ENCODE data around the gene SPAG6.

The SPAG6 gene

DNA sequence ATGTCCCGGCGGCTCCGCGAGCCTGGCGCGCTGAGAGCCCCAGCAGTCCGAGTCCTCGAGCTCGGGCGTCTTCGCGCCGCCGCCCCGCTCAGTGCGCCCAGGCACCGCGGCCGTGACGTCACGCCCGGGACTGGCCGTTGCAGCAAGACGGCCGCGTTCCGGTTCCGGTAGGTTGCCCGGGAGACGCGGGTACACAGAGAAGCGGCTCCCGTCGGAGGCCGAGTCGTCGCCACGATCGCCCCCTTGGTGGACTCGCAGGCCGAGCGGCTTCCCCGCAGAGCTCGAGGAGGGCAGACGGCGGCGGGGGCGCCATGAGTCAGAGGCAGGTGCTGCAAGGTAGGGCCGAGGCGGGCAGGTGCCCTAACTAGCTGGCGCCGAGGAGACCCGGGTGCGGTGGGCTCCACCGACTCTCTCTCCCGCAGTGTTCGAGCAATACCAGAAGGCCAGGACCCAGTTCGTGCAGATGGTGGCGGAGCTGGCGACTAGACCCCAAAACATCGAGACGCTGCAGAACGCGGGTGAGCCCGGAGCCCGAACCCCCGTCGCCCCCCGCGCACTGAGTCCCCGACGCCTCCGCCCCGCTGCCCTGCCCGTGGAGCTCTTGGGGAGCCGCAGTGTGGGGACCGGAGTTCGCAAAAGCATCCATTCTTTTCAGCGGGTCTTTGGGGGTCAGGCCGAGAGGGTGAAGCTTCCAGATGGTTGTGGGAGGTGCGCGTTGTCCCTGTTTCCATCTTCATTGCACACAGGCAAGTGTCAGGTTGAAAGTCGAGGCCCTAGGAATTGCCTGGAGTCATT is at the start of gene SPAG6:
TSS of gene SPAG6 (plus strand) at position 196 of the 795 bp plus-strand sequence. CDS start at position 312, 116 bp downstream.
- TF ChIP-seq ZNF8 (CRISPR knock-in tag; IDR thresholded peaks at IDR 0.05) (no peak), ZNF565 (CRISPR knock-in tag; conservative IDR thresholded peaks at IDR 0.05; ENCODE audit: low read depth) (no peak), ZFP30 (CRISPR knock-in tag; IDR thresholded peaks at IDR 0.05) (no peak), GLIS3 (CRISPR knock-in tag; IDR thresholded peaks at IDR 0.05) (no peak), ZNF70 (CRISPR knock-in tag; IDR thresholded peaks at IDR 0.05) (no peak), OSR1 (CRISPR knock-in tag; IDR thresholded peaks at IDR 0.05) (no peak), CSDC2 (CRISPR knock-in tag; IDR thresholded peaks at IDR 0.05) (no peak), TCF4 (CRISPR knock-in tag; IDR thresholded peaks at IDR 0.05; ENCODE audit: borderline replicate concordance) (no peak), TOX (CRISPR knock-in tag; IDR thresholded peaks at IDR 0.05; ENCODE audit: borderline replicate concordance) (no peak), RARB (CRISPR knock-in tag; IDR thresholded peaks at IDR 0.05) (no peak), ZC3H10 (CRISPR knock-in tag; IDR thresholded peaks at IDR 0.05) (no peak), BACH2 (CRISPR knock-in tag; IDR thresholded peaks at IDR 0.05; ENCODE audit: borderline replicate concordance) (no peak), ARNTL (CRISPR knock-in tag; IDR thresholded peaks at IDR 0.05; ENCODE audit: borderline replicate concordance, low read depth) (no peak), ESRRG (CRISPR knock-in tag; IDR thresholded peaks at IDR 0.05) (no peak), SNAI2 (CRISPR knock-in tag; IDR thresholded peaks at IDR 0.05) (no peak), ZFP3 (CRISPR knock-in tag; IDR thresholded peaks at IDR 0.05) (no peak)
- TF ChIP-seq, protein P1, sequence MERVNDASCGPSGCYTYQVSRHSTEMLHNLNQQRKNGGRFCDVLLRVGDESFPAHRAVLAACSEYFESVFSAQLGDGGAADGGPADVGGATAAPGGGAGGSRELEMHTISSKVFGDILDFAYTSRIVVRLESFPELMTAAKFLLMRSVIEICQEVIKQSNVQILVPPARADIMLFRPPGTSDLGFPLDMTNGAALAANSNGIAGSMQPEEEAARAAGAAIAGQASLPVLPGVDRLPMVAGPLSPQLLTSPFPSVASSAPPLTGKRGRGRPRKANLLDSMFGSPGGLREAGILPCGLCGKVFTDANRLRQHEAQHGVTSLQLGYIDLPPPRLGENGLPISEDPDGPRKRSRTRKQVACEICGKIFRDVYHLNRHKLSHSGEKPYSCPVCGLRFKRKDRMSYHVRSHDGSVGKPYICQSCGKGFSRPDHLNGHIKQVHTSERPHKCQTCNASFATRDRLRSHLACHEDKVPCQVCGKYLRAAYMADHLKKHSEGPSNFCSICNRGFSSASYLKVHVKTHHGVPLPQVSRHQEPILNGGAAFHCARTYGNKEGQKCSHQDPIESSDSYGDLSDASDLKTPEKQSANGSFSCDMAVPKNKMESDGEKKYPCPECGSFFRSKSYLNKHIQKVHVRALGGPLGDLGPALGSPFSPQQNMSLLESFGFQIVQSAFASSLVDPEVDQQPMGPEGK (CRISPR knock-in tag; IDR thresholded peaks at IDR 0.05; ENCODE audit: borderline replicate concordance): no peak
- TF ChIP-seq, protein P2, sequence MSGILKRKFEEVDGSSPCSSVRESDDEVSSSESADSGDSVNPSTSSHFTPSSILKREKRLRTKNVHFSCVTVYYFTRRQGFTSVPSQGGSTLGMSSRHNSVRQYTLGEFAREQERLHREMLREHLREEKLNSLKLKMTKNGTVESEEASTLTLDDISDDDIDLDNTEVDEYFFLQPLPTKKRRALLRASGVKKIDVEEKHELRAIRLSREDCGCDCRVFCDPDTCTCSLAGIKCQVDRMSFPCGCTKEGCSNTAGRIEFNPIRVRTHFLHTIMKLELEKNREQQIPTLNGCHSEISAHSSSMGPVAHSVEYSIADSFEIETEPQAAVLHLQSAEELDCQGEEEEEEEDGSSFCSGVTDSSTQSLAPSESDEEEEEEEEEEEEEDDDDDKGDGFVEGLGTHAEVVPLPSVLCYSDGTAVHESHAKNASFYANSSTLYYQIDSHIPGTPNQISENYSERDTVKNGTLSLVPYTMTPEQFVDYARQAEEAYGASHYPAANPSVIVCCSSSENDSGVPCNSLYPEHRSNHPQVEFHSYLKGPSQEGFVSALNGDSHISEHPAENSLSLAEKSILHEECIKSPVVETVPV (CRISPR knock-in tag; IDR thresholded peaks at IDR 0.05): no peak
- TF ChIP-seq, protein P3, sequence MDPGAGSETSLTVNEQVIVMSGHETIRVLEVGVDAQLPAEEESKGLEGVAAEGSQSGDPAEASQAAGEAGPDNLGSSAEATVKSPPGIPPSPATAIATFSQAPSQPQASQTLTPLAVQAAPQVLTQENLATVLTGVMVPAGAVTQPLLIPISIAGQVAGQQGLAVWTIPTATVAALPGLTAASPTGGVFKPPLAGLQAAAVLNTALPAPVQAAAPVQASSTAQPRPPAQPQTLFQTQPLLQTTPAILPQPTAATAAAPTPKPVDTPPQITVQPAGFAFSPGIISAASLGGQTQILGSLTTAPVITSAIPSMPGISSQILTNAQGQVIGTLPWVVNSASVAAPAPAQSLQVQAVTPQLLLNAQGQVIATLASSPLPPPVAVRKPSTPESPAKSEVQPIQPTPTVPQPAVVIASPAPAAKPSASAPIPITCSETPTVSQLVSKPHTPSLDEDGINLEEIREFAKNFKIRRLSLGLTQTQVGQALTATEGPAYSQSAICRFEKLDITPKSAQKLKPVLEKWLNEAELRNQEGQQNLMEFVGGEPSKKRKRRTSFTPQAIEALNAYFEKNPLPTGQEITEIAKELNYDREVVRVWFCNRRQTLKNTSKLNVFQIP (CRISPR knock-in tag; IDR thresholded peaks at IDR 0.05; ENCODE audit: borderline replicate concordance, low read depth): no peak
- peak; percentile 16; the same call in 1 of the 3 replicates for ATAC-seq

DNA sequence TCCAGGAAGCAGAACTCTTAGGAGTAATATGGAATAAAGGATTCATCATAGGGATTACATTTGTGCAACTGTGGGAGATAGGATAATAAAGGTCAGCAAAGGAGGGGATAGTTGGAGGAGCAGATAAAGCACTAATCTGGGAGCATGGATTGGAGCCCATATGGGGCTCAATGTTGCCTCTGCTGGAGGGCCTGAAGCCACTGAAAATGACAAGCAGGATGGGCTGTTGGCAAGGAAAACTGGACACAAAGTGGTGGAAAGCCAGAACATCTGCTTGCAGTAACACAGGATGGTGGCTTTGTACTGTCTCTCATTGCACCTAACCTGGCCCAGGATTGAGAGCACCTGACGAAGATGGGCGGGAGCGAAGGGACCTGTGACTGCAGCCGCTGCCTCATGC is 44.1 kb upstream of the SPAG6 start:
- ATAC-seq: no peak
- TF ChIP-seq ZFP3 (CRISPR knock-in tag; IDR thresholded peaks at IDR 0.05) (no peak), BACH2 (CRISPR knock-in tag; IDR thresholded peaks at IDR 0.05; ENCODE audit: borderline replicate concordance) (no peak), ZNF70 (CRISPR knock-in tag; IDR thresholded peaks at IDR 0.05) (no peak), RARB (CRISPR knock-in tag; IDR thresholded peaks at IDR 0.05) (no peak), TCF4 (CRISPR knock-in tag; IDR thresholded peaks at IDR 0.05; ENCODE audit: borderline replicate concordance) (no peak), ZNF8 (CRISPR knock-in tag; IDR thresholded peaks at IDR 0.05) (no peak), ZFP30 (CRISPR knock-in tag; IDR thresholded peaks at IDR 0.05) (no peak), ISL1 (CRISPR knock-in tag; IDR thresholded peaks at IDR 0.05) (no peak), PPARA (CRISPR knock-in tag; IDR thresholded peaks at IDR 0.05; ENCODE audit: borderline replicate concordance) (no peak), ARNTL (CRISPR knock-in tag; IDR thresholded peaks at IDR 0.05; ENCODE audit: borderline replicate concordance, low read depth) (no peak)
- TF ChIP-seq, protein P1 (CRISPR knock-in tag; IDR thresholded peaks at IDR 0.05; ENCODE audit: borderline replicate concordance): no peak
- TF ChIP-seq, protein P4, sequence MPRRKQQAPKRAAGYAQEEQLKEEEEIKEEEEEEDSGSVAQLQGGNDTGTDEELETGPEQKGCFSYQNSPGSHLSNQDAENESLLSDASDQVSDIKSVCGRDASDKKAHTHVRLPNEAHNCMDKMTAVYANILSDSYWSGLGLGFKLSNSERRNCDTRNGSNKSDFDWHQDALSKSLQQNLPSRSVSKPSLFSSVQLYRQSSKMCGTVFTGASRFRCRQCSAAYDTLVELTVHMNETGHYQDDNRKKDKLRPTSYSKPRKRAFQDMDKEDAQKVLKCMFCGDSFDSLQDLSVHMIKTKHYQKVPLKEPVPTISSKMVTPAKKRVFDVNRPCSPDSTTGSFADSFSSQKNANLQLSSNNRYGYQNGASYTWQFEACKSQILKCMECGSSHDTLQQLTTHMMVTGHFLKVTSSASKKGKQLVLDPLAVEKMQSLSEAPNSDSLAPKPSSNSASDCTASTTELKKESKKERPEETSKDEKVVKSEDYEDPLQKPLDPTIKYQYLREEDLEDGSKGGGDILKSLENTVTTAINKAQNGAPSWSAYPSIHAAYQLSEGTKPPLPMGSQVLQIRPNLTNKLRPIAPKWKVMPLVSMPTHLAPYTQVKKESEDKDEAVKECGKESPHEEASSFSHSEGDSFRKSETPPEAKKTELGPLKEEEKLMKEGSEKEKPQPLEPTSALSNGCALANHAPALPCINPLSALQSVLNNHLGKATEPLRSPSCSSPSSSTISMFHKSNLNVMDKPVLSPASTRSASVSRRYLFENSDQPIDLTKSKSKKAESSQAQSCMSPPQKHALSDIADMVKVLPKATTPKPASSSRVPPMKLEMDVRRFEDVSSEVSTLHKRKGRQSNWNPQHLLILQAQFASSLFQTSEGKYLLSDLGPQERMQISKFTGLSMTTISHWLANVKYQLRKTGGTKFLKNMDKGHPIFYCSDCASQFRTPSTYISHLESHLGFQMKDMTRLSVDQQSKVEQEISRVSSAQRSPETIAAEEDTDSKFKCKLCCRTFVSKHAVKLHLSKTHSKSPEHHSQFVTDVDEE (CRISPR knock-in tag; IDR thresholded peaks at IDR 0.05): no peak

Measured in SK-N-SH treated with all-trans-retinoic acid at 6 μM for 48 hours (cell line).